ENCODE results near the gene LMO4. TPM values are rescaled to one million over a fixed set of nuclear protein-coding genes. Genes with fewer than 3 reads are reported as not detected.

LMO4 gene
- total and polyA plus RNA-seq, 7 experiments from 2014 or later: 6.4 to 30.6 (median 9.1) TPM

DNA sequence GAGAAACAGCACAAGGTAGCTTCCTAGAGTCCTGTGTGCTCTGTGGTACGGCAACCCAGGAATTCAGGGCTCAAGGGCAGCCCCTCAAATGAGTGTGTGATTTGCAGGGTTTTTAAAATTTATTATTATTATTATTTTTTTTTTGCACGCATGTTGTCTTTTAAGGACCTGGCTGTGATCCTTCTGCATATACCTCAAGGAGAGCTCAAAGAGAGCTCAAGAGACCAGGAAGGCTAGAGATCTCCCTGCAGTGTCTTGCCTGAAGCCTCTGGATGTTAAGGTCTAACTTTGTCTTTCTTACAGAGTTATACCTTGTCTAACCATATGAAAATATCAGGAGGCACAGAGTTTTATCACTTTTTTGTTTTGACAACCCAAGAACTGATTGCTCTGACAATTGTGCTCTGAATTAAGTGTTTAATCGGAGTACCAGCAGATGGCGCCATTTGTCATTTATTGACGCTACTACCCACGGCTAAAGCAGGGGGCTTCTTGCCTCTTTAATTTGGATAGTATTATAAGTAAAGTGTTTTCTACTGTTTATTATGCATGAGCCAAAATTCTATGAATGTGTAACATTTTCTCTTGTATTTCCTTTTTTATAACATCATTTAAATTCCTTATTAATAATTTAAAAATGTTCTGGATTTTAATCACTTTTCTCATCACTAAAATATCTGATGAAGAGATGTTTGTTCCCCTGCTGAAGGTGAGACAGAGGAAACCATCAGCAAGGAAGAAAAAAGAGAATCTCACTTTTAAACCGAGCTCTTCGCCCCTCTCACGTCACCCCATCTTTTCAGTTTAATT is 35.8 kb upstream of the LMO4 start:
- peak in 8 of 9 donors; percentile 6 to 55 (median 40) for DNase-seq
- H3K4me3 Mint-ChIP-seq: no peak overlapping the region
- H3K27ac ChIP-seq (ENCODE audit: low read depth, low read length): no peak overlapping the region
- no peaks in the 10 kb centered on the region for H3K4me1 ChIP-seq (ENCODE audit: control insufficient read depth in 2 of 2, insufficient read depth in 2 of 2, low read length in 2 of 2)
- H3K27me3 ChIP-seq (ENCODE audit: control insufficient read depth in 2 of 2, insufficient read depth in 2 of 2, low read length in 2 of 2): no peaks in the 10 kb centered on the region
- no peaks in the 10 kb centered on the region for H3K9me3 Mint-ChIP-seq
- no peak overlapping the region for H3K27ac Mint-ChIP-seq
- ChIA-PET CTCF (interaction anchor here (0.7 to 2.3 kb wide), 4 partner anchors 9 to 1279 kb away, joined by 3 to 11 read pairs (median 6); no protein-coding TSS in a partner anchor), POLR2A (interaction anchor here (0.6 to 0.7 kb wide), 2 partner anchors 53 to 517 kb away, joined by 3 to 4 read pairs; no protein-coding TSS in a partner anchor)
- H3K36me3 Mint-ChIP-seq: no peaks in the 10 kb centered on the region
- H3K36me3 ChIP-seq (ENCODE audit: control insufficient read depth in 2 of 3, insufficient read depth in 3 of 3, low read length in 3 of 3): no peaks in the 10 kb centered on the region
- H3K9me3 ChIP-seq (ENCODE audit: control insufficient read depth in 2 of 3, low read length in 3 of 3): no peaks in the 10 kb centered on the region
- H3K4me3 ChIP-seq (ENCODE audit: low read length): no peak overlapping the region
- peaks cover 5 to 15% (median 8%) of the 10 kb centered on the region in 5 donors for H3K27me3 Mint-ChIP-seq
- peak; percentile 57 for ATAC-seq
- no peaks in the 10 kb centered on the region for H3K4me1 Mint-ChIP-seq
- intact Hi-C loops (cut with micrococcal nuclease): loop anchor here (1.0 to 10.0 kb wide), 6 partner anchors 36 to 768 kb away; partner anchors contain the start of gene LMO4 (in 1 of the 2)

DNA sequence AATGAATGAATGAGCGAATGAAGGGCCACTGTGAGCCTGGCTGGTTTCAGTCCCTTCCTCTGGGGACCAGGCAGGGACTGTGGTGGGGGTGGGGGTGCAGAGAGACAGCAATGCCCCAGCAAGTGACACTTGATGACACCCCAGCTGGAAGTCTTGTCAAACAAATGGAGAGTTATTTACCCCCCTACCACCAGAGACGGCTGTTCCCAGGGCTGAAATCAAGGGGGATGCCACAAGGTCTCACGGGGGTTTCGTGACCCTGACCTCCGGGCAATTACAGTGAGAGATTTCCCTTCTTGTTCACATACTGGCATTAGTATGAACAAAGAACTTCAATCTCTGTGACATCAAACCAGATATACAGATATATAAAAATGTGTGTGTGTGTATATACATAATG is 34.0 kb upstream of the LMO4 start:
- DNase-seq: no peak
- Mint-ChIP-seq H3K4me3 (no peak overlapping the region), H3K9me3 (no peaks in the 10 kb centered on the region), H3K27ac (no peak overlapping the region), H3K36me3 (no peaks in the 10 kb centered on the region), H3K27me3 (peaks cover 0 to 14% (median 8%) of the 10 kb centered on the region in 5 donors), H3K4me1 (no peaks in the 10 kb centered on the region)
- intact Hi-C loops (cut with micrococcal nuclease): loop anchor here (5.0 to 10.0 kb wide), 2 partner anchors 162 to 400 kb away; no protein-coding TSS in a partner anchor
- Histone ChIP-seq H3K27me3 (ENCODE audit: control insufficient read depth in 2 of 2, insufficient read depth in 2 of 2, low read length in 2 of 2) (no peaks in the 10 kb centered on the region), H3K27ac (ENCODE audit: low read depth, low read length) (no peak overlapping the region), H3K9me3 (ENCODE audit: control insufficient read depth in 2 of 3, low read length in 3 of 3) (no peaks in the 10 kb centered on the region), H3K36me3 (ENCODE audit: control insufficient read depth in 2 of 3, insufficient read depth in 3 of 3, low read length in 3 of 3) (no peaks in the 10 kb centered on the region), H3K4me3 (ENCODE audit: low read length) (no peak overlapping the region), H3K4me1 (ENCODE audit: control insufficient read depth in 2 of 2, insufficient read depth in 2 of 2, low read length in 2 of 2) (no peaks in the 10 kb centered on the region)
- ATAC-seq: no peak
- CTCF ChIA-PET: interaction anchor here (0.7 to 1.1 kb wide), 3 partner anchors 16 to 789 kb away, joined by 3 to 4 read pairs (median 3); no protein-coding TSS in a partner anchor
- POLR2A ChIA-PET: no interaction called here

DNA sequence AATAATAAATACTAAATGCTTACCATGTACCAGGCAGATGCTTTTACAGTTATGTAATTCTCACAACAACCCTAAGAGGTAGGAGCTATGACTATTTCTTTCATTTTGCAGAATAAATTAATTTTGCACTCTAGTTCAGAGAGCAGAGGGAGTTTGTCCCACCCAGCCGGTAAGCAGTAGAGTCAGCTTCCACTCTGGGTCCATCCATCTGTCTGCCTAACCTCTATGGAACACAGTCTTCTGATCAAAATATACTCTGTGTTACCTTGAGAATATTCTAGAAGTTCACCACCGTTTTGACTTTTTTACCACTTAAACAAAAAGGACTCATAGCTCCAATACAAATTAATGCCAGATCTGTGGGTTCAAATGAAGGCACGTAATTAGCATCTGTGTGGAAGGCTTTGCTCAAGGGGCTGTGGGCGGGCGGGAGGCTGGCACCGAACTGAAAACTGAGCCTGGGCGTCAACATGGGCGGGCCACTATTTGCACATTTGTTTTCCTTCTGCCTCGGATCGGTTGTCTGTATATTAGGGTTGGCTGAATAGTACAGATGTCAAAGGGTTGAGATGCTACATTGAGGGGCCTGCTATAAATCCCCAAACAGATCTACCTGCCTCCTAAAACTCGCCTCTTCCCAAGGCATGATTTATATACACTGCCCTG is 33.1 kb upstream of the LMO4 start:
- DNase-seq: no peak
- Histone ChIP-seq H3K4me1 (ENCODE audit: control insufficient read depth in 2 of 2, insufficient read depth in 2 of 2, low read length in 2 of 2) (no peaks in the 10 kb centered on the region), H3K27ac (ENCODE audit: low read depth, low read length) (no peak overlapping the region), H3K36me3 (ENCODE audit: control insufficient read depth in 2 of 3, insufficient read depth in 3 of 3, low read length in 3 of 3) (no peaks in the 10 kb centered on the region), H3K4me3 (ENCODE audit: low read length) (no peak overlapping the region), H3K27me3 (ENCODE audit: control insufficient read depth in 2 of 2, insufficient read depth in 2 of 2, low read length in 2 of 2) (no peaks in the 10 kb centered on the region), H3K9me3 (ENCODE audit: control insufficient read depth in 2 of 3, low read length in 3 of 3) (no peaks in the 10 kb centered on the region)
- no peaks in the 10 kb centered on the region for H3K4me1 Mint-ChIP-seq
- peaks cover 0 to 1% (median 0%) of the 10 kb centered on the region in 11 donors for H3K9me3 Mint-ChIP-seq
- intact Hi-C loops (cut with micrococcal nuclease): loop anchor here in 1 of 2 donors (10.0 kb wide), 1 partner anchor 399 kb away; no protein-coding TSS in a partner anchor
- ChIA-PET POLR2A (no interaction called here), CTCF (no interaction called here)
- no peaks in the 10 kb centered on the region for H3K36me3 Mint-ChIP-seq
- peaks cover 0 to 9% (median 2%) of the 10 kb centered on the region in 5 donors for H3K27me3 Mint-ChIP-seq
- H3K4me3 Mint-ChIP-seq: no peak overlapping the region
- ATAC-seq: no peak
- no peak overlapping the region for H3K27ac Mint-ChIP-seq

DNA sequence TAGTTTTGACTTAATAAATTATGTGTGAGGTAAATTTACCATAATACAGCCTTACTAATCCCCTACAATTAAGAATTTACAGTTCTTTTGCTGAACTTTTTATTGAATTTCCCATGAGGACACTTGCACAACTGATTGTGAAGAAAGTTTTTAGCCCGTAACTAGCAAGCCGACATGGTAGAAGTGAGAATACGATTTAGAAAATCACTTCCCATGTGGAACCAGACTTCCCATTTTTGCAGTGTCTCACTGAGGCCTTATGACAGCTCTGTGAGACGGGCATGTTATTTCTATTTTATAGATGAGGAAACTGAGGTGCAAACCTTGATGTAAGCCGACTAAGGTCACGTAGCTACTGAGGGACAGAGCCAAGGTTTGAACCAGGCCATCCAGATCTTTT is 32.5 kb upstream of the LMO4 start:
- Mint-ChIP-seq H3K4me1 (no peaks in the 10 kb centered on the region), H3K4me3 (no peak overlapping the region), H3K36me3 (no peaks in the 10 kb centered on the region), H3K27me3 (peaks cover 0 to 7% (median 0%) of the 10 kb centered on the region in 5 donors), H3K9me3 (peaks cover 0 to 1% (median 0%) of the 10 kb centered on the region in 11 donors), H3K27ac (no peak overlapping the region)
- ATAC-seq (no peak), DNase-seq (no peak)
- ChIA-PET CTCF (no interaction called here), POLR2A (no interaction called here)
- intact Hi-C loops (cut with micrococcal nuclease): loop anchor here in 1 of 2 donors (10.0 kb wide), 1 partner anchor 399 kb away; no protein-coding TSS in a partner anchor
- Histone ChIP-seq H3K27ac (ENCODE audit: low read depth, low read length) (no peak overlapping the region), H3K4me1 (ENCODE audit: control insufficient read depth in 2 of 2, insufficient read depth in 2 of 2, low read length in 2 of 2) (no peaks in the 10 kb centered on the region), H3K9me3 (ENCODE audit: control insufficient read depth in 2 of 3, low read length in 3 of 3) (no peaks in the 10 kb centered on the region), H3K27me3 (ENCODE audit: control insufficient read depth in 2 of 2, insufficient read depth in 2 of 2, low read length in 2 of 2) (no peaks in the 10 kb centered on the region), H3K36me3 (ENCODE audit: control insufficient read depth in 2 of 3, insufficient read depth in 3 of 3, low read length in 3 of 3) (no peaks in the 10 kb centered on the region), H3K4me3 (ENCODE audit: low read length) (no peak overlapping the region)

DNA sequence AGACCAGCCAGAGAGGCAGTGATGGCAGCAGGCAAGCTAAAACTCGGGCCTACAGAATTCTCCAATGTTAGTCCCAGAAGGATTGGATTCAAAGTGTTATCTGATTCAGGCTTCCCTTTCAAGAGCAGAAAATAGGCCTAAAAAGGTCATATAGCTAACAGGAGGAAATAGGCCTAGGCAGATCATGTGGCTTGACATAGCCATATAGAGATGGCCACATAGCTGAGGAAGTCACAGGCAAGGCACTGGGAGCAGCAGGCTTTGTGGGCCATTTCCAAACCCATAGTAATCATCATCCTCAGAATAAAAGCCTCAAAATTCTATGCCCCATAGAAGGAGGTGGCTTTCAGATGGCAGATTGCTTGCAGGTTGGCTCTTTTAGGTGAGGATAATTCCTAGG is 29.0 kb upstream of the LMO4 start:
- no peak for DNase-seq
- H3K4me3 Mint-ChIP-seq: no peak overlapping the region
- H3K27ac ChIP-seq (ENCODE audit: low read depth, low read length): no peak overlapping the region
- peaks cover 0 to 2% (median 0%) of the 10 kb centered on the region in 7 donors for H3K4me1 Mint-ChIP-seq
- no peak for ATAC-seq
- H3K27me3 ChIP-seq (ENCODE audit: control insufficient read depth in 2 of 2, insufficient read depth in 2 of 2, low read length in 2 of 2): no peaks in the 10 kb centered on the region
- no peaks in the 10 kb centered on the region for H3K36me3 Mint-ChIP-seq
- no peak overlapping the region for H3K4me3 ChIP-seq (ENCODE audit: low read length)
- H3K4me1 ChIP-seq (ENCODE audit: control insufficient read depth in 2 of 2, insufficient read depth in 2 of 2, low read length in 2 of 2): no peaks in the 10 kb centered on the region
- H3K27ac Mint-ChIP-seq: no peak overlapping the region
- POLR2A ChIA-PET: no interaction called here
- intact Hi-C loops (cut with micrococcal nuclease): loop anchor here in 1 of 2 donors (10.0 kb wide), 1 partner anchor 395 kb away; no protein-coding TSS in a partner anchor
- CTCF ChIA-PET: no interaction called here
- peaks cover 0 to 1% (median 0%) of the 10 kb centered on the region in 11 donors for H3K9me3 Mint-ChIP-seq
- no peaks in the 10 kb centered on the region for H3K9me3 ChIP-seq (ENCODE audit: control insufficient read depth in 2 of 3, low read length in 3 of 3)
- H3K36me3 ChIP-seq (ENCODE audit: control insufficient read depth in 2 of 3, insufficient read depth in 3 of 3, low read length in 3 of 3): no peaks in the 10 kb centered on the region
- H3K27me3 Mint-ChIP-seq: peaks cover 0 to 13% (median 2%) of the 10 kb centered on the region in 5 donors

DNA sequence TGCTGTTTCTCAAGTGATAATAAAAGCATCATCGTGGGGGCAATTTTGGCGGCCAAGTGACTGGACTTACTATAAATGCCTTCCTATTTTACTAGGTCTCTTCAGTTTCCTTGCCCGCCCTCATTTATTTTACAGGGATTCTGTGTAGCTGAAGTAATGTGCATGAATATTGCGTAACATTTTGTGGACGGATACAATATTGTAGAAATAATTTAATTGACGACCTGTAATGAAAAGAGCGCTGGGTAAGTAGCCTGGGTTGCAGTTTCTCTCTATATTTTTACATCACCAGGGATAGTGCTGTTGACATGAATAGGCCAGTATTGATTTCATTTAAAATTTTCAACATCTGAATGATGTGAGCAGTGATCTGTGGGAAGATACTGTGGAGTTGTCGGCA is 28.1 kb upstream of the LMO4 start:
- peaks cover 0 to 13% (median 4%) of the 10 kb centered on the region in 5 donors for H3K27me3 Mint-ChIP-seq
- no peaks in the 10 kb centered on the region for H3K27me3 ChIP-seq (ENCODE audit: control insufficient read depth in 2 of 2, insufficient read depth in 2 of 2, low read length in 2 of 2)
- no peak overlapping the region for H3K4me3 ChIP-seq (ENCODE audit: low read length)
- POLR2A ChIA-PET: no interaction called here
- DNase-seq (no peak), ATAC-seq (no peak)
- H3K9me3 Mint-ChIP-seq: peaks cover 0 to 1% (median 0%) of the 10 kb centered on the region in 11 donors
- H3K36me3 ChIP-seq (ENCODE audit: control insufficient read depth in 2 of 3, insufficient read depth in 3 of 3, low read length in 3 of 3): no peaks in the 10 kb centered on the region
- no peak overlapping the region for H3K27ac Mint-ChIP-seq
- no peaks in the 10 kb centered on the region for H3K9me3 ChIP-seq (ENCODE audit: control insufficient read depth in 2 of 3, low read length in 3 of 3)
- CTCF ChIA-PET: no interaction called here
- H3K4me3 Mint-ChIP-seq: no peak overlapping the region
- H3K27ac ChIP-seq (ENCODE audit: low read depth, low read length): no peak overlapping the region
- H3K4me1 Mint-ChIP-seq: peaks cover 0 to 2% (median 0%) of the 10 kb centered on the region in 7 donors
- intact Hi-C loops (cut with micrococcal nuclease): no loop called here
- H3K36me3 Mint-ChIP-seq: no peaks in the 10 kb centered on the region
- no peaks in the 10 kb centered on the region for H3K4me1 ChIP-seq (ENCODE audit: control insufficient read depth in 2 of 2, insufficient read depth in 2 of 2, low read length in 2 of 2)
